T-cell (primary cell): ENCODE measurements around the gene STIM2. TPM values are rescaled to one million over a fixed set of nuclear protein-coding genes. Genes with fewer than 3 reads are reported as not detected.

Experiments used
- ATAC-seq, 4 experiments: fragments of 200-7000 bp in 3 of 4; fragments of 150-1000 bp in 1 of 4; cut with Tn5 transposase; replicated peaks in 1 of 4; 1 replicate in 3 of 4; 2 replicates in 1 of 4; pipeline ENCODE4 v1.10.0; 2021; ENCODE audit warnings: moderate library complexity in 3 of 4, mild to moderate bottlenecking in 2 of 4, moderate number of reproducible peaks in 1 of 4
- CTCF ChIA-PET, 2 donors: fragments of 300-600 bp; sonication (Branson Sonifier 250); formaldehyde crosslinking; loops; one replicate each; lab custom pipeline; 2022; ENCODE audit warnings: antibody characterized with exemption in 2 of 2; lab: Charles Lee
- POLR2A ChIA-PET, 2 donors: fragments of 300-600 bp; sonication (Branson Sonifier 250); formaldehyde crosslinking; loops; one replicate each; lab custom pipeline; 2022; ENCODE audit warnings: antibody characterized with exemption in 2 of 2; lab: Charles Lee
- DNase-seq, 35 experiments: peaks; one replicate each; pipeline versions ENCODE4 v3.0.0 to v3.0.0-alpha.2; 2013 to 2023
- H3K27ac ChIP-seq: one replicate; pipeline ENCODE4 v1.5.1; 2013; ENCODE audit warnings: low read length
- H3K27me3 ChIP-seq, 2 experiments: replicated peaks in 1 of 2; 1 replicate in 1 of 2; 2 replicates in 1 of 2; pipeline versions ENCODE4 v1.6.1 to v1.7.0; 2013; ENCODE audit warnings: low read length in 1 of 2, mixed read lengths in 1 of 2; ENCODE audit not compliant: control insufficient read depth in 2 of 2, insufficient read depth in 2 of 2; ENCODE audit errors: extremely low read depth in 1 of 2
- H3K36me3 ChIP-seq, 2 donors: 1 replicate in 1 of 2; 2 replicates in 1 of 2; pipeline versions ENCODE4 v1.6.1 to v1.7.0; 2013; ENCODE audit warnings: low read length in 1 of 2; ENCODE audit not compliant: control insufficient read depth in 2 of 2, insufficient read depth in 1 of 2; ENCODE audit errors: extremely low read depth in 1 of 2
- H3K4me1 ChIP-seq, 2 experiments: 1 replicate in 1 of 2; 2 replicates in 1 of 2; pipeline versions ENCODE4 v1.6.1 to v1.7.0; 2013; ENCODE audit warnings: low read length in 2 of 2, mixed read lengths in 1 of 2; ENCODE audit not compliant: insufficient read depth in 2 of 2, control insufficient read depth in 1 of 2; ENCODE audit errors: extremely low read depth in 1 of 2
- H3K4me3 ChIP-seq, 2 donors: 1 replicate in 1 of 2; 2 replicates in 1 of 2; pipeline versions ENCODE4 v1.5.1 to v1.7.0; 2013; ENCODE audit warnings: mild to moderate bottlenecking in 2 of 2, low read length in 1 of 2, moderate library complexity in 1 of 2; ENCODE audit not compliant: control insufficient read depth in 1 of 2; ENCODE audit errors: extremely low read depth in 1 of 2
- H3K9me3 ChIP-seq: 2 replicates; pipeline ENCODE4 v1.7.0; 2013
- H3K27ac Mint-ChIP-seq, 2 donors: one replicate each; pipeline ENCODE4 v1.8.0; 2020 to 2021; ENCODE audit warnings: mild to moderate bottlenecking in 2 of 2, mixed read lengths in 2 of 2
- H3K27me3 Mint-ChIP-seq, 2 donors: one replicate each; pipeline ENCODE4 v1.8.0; 2021 to 2022; ENCODE audit warnings: mixed read lengths in 2 of 2
- H3K36me3 Mint-ChIP-seq: one replicate; pipeline ENCODE4 v1.8.0; 2021; ENCODE audit warnings: mixed read lengths
- H3K4me1 Mint-ChIP-seq, 3 donors: one replicate each; pipeline ENCODE4 v1.8.0; 2020 to 2022; ENCODE audit warnings: mixed read lengths in 3 of 3, mild to moderate bottlenecking in 1 of 3
- H3K4me3 Mint-ChIP-seq, 3 donors: one replicate each; pipeline ENCODE4 v1.8.0; 2020 to 2022; ENCODE audit warnings: mild to moderate bottlenecking in 3 of 3, mixed read lengths in 3 of 3, moderate library complexity in 3 of 3
- H3K9me3 Mint-ChIP-seq, 3 donors: one replicate each; pipeline ENCODE4 v1.8.0; 2020 to 2022; ENCODE audit warnings: mixed read lengths in 3 of 3
- WGBS: methylation state at CpG from one replicate; pipeline ENCODE4 v1.1.5; 2013; ENCODE audit warnings: missing lambda C conversion rate; ENCODE audit not compliant: insufficient coverage; 5-methylcytosine and 5-hydroxymethylcytosine counted together
- total RNA-seq, 35 experiments: library from RNA in 6 of 35; stranded (reverse) in 6 of 35; fragments of 120-200 nt in 1 of 35; gene quantifications; one replicate each; pipeline versions ENCODE4 v1.2.1 to v1.2.4 and lab custom pipeline; 2013 to 2026

The STIM2 gene
- total RNA-seq, 5 donors from 2014 or later (not counting 1 experiment from before 2014, with no cell fraction given), result 67.9 to 98.7 (median 75.2) TPM

DNA sequence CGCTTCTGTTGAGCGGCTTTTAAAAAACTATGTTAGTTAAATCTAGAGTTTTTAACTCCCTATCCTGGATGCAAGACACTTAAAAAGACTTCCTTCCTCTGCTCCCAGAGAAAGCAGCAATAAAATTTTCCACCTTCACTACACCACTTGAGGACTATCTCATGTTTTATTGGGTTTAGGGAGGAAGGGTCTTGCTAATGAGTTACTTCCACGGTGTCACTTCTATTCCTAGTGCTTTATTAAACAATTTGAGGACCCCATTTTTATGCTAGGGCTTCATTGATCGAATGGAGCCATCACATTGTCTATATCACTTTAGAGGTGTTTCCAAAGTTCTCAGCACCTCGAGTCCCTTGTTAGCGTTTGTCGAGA is 3.7 kb upstream of the STIM2 start:
- POLR2A ChIA-PET, result interaction anchor here in 1 of 2 donors (2.2 kb wide), 1 partner anchor 29 kb away, joined by 26 read pairs; no protein-coding TSS in a partner anchor
- Histone ChIP-seq H3K4me1 (peaks cover 24 to 32% of the 10 kb centered on the region in 2 experiments), H3K4me3 (peak overlapping the region; percentile 73 to 88), H3K27me3 (no peaks in the 10 kb centered on the region), H3K36me3 (no peaks in the 10 kb centered on the region), H3K27ac (peak overlapping the region; percentile 97), H3K9me3 (no peaks in the 10 kb centered on the region)
- no peak for ATAC-seq
- Mint-ChIP-seq H3K4me3 (peak overlapping the region; percentile 94 to 100 (median 98)), H3K9me3 (no peaks in the 10 kb centered on the region), H3K27me3 (no peaks in the 10 kb centered on the region), H3K4me1 (peaks cover 28 to 44% (median 38%) of the 10 kb centered on the region in 3 donors), H3K27ac (peak overlapping the region; percentile 87 to 99), H3K36me3 (no peaks in the 10 kb centered on the region)
- 0% methylated on average over 3 of the region's 7 CpGs for WGBS
- CTCF ChIA-PET, result interaction anchor here in 1 of 2 donors (0.9 to 1.5 kb wide), 4 partner anchors 17 to 273 kb away, joined by 3 to 6 read pairs (median 4); partner anchors contain the start of gene TBC1D19
- no peak for DNase-seq

- 0% methylated on average over 57 of the region's 65 CpGs for WGBS
- no peaks in the 10 kb centered on the region for H3K27me3 Mint-ChIP-seq
- ChIA-PET CTCF (interaction anchor here (0.7 to 1.5 kb wide), 7 partner anchors 16 to 274 kb away, joined by 3 to 12 read pairs (median 4); partner anchors contain the start of gene TBC1D19 (in 1 of the 2)), POLR2A (interaction anchor here (1.2 to 2.2 kb wide), 2 partner anchors 22 to 28 kb away, joined by 3 to 26 read pairs; no protein-coding TSS in a partner anchor)
- H3K9me3 ChIP-seq, result no peaks in the 10 kb centered on the region
- no peaks in the 10 kb centered on the region for H3K27me3 ChIP-seq
- peak overlapping the region; percentile 97 for H3K27ac ChIP-seq
- H3K36me3 ChIP-seq, result no peaks in the 10 kb centered on the region
- no peaks in the 10 kb centered on the region for H3K9me3 Mint-ChIP-seq
- peak; percentile 85 to 98 (median 93) for DNase-seq
- peak overlapping the region; percentile 97 to 99 for H3K27ac Mint-ChIP-seq
- peak overlapping the region; percentile 73 to 96 for H3K4me3 ChIP-seq
- peaks cover 27 to 32% of the 10 kb centered on the region in 2 experiments for H3K4me1 ChIP-seq
- H3K36me3 Mint-ChIP-seq, result no peaks in the 10 kb centered on the region
- H3K4me3 Mint-ChIP-seq, result peak overlapping the region; percentile 94 to 100 (median 98)
- ATAC-seq, result peak; percentile 66 to 68 (median 68)
- peaks cover 29 to 50% (median 40%) of the 10 kb centered on the region in 3 donors for H3K4me1 Mint-ChIP-seq
These were observed 3.2 kb upstream of the STIM2 start for GRCh38 chr4:26857278-26858034.

DNA sequence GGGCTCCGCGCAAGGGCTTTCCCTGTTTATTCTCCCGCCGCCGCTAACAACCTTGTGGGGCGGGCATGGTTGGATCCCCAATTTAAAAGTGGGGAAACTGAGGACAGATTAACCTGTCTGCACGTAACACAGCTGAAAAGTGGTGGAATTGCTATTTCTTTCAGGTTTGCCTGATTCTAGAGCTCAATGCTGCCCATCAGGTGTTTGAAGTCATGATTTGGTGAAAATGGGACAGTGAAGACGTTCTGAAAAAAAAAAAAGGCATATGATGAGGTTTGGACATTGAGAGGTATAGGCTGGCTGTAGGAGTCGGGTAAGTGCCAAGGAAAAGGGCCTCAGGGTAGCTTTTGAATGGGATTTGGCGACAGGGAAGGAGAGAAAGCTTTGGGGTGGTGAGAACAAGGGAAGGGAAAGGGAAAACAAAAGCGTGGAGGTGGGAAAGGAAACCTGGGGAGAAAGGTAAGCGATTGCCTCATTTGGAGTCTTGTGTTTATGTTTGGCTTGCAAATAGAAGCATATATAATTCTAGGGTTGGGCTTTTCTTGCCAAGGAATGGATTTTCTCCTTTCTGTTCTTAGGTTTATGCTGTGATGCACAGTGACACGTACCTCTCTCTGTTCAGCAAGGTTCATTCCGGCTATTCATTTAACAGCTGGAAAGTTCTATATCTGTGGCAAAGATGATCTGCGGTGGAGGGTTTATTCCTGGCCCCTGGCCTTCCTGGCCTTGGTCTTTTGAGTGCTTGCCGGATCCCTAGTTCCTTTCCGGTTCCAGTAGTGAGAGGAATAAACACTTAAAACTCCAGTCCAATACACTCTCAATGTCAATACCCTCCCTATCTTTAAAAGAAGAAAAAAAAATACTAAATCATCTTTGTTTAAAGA is 2.4 kb upstream of the STIM2 start:
- Mint-ChIP-seq H3K4me3 (peak overlapping the region; percentile 94 to 100 (median 98)), H3K27ac (peak overlapping the region; percentile 97 to 99), H3K9me3 (no peaks in the 10 kb centered on the region), H3K36me3 (no peaks in the 10 kb centered on the region), H3K4me1 (peaks cover 35 to 56% (median 45%) of the 10 kb centered on the region in 3 donors), H3K27me3 (no peaks in the 10 kb centered on the region)
- ChIA-PET POLR2A (interaction anchor here (0.6 to 2.2 kb wide), 4 partner anchors 18 to 943 kb away, joined by 3 to 26 read pairs (median 4); no protein-coding TSS in a partner anchor), CTCF (interaction anchor here (0.6 to 1.8 kb wide), 10 partner anchors 15 to 539 kb away, joined by 3 to 20 read pairs (median 4); partner anchors contain the start of gene TBC1D19 (in 1 of the 2))
- no peaks in the 10 kb centered on the region for H3K9me3 ChIP-seq
- no peaks in the 10 kb centered on the region for H3K36me3 ChIP-seq
- peak overlapping the region; percentile 77 for H3K27ac ChIP-seq
- H3K4me3 ChIP-seq, result peak overlapping the region; percentile 66 to 96
- DNase-seq (no peak), ATAC-seq (no peak)
- no peaks in the 10 kb centered on the region for H3K27me3 ChIP-seq
- WGBS, result under 1% methylated on average over 12 of the region's 17 CpGs
- H3K4me1 ChIP-seq, result peaks cover 31 to 32% of the 10 kb centered on the region in 2 experiments

- no peak for DNase-seq
- no peaks in the 10 kb centered on the region for H3K27me3 ChIP-seq
These were observed 1.7 kb upstream of the STIM2 start for GRCh38 chr4:26858947-26859401.

GRCh38 chr4:26859762-26860156 is 882 bp upstream of the STIM2 start:
- POLR2A ChIA-PET, result interaction anchor here in 1 of 2 donors (3.9 to 4.0 kb wide), 2 partner anchors 13 to 26 kb away, joined by 60 to 127 read pairs; no protein-coding TSS in a partner anchor
- Histone ChIP-seq H3K36me3 (no peaks in the 10 kb centered on the region), H3K27ac (peak overlapping the region; percentile 73), H3K9me3 (no peaks in the 10 kb centered on the region), H3K4me3 (peak overlapping the region; percentile 84 to 94), H3K27me3 (no peaks in the 10 kb centered on the region), H3K4me1 (peaks cover 32 to 40% of the 10 kb centered on the region in 2 experiments)
- CTCF ChIA-PET, result interaction anchor here (1.1 to 3.3 kb wide), 4 partner anchors 14 to 150 kb away, joined by 4 to 32 read pairs (median 12); no protein-coding TSS in a partner anchor
- no peak for DNase-seq
- Mint-ChIP-seq H3K9me3 (no peaks in the 10 kb centered on the region), H3K36me3 (no peaks in the 10 kb centered on the region), H3K4me1 (peaks cover 48 to 71% (median 58%) of the 10 kb centered on the region in 3 donors), H3K27ac (peak overlapping the region; percentile 97 to 99), H3K27me3 (no peaks in the 10 kb centered on the region), H3K4me3 (peak overlapping the region; percentile 94 to 100 (median 98))
- no peak for ATAC-seq
- 54% methylated on average over 3 of the region's 5 CpGs for WGBS

More at GRCh38 chr4:26858947-26859401, 1.7 kb upstream of the STIM2 start:
- H3K4me1 ChIP-seq, result peaks cover 32 to 36% of the 10 kb centered on the region in 2 experiments
- H3K9me3 Mint-ChIP-seq, result no peaks in the 10 kb centered on the region
- no peaks in the 10 kb centered on the region for H3K9me3 ChIP-seq
- H3K4me1 Mint-ChIP-seq, result peaks cover 42 to 63% (median 52%) of the 10 kb centered on the region in 3 donors
- no peaks in the 10 kb centered on the region for H3K36me3 Mint-ChIP-seq
- H3K27ac Mint-ChIP-seq, result peak overlapping the region; percentile 97 to 99
- no peaks in the 10 kb centered on the region for H3K36me3 ChIP-seq
- peak overlapping the region; percentile 94 to 100 (median 98) for H3K4me3 Mint-ChIP-seq
- no peak overlapping the region for H3K4me3 ChIP-seq
- CTCF ChIA-PET, result interaction anchor here (0.6 to 1.8 kb wide), 3 partner anchors 27 to 540 kb away, joined by 3 to 20 read pairs (median 3); no protein-coding TSS in a partner anchor
- H3K27me3 Mint-ChIP-seq, result no peaks in the 10 kb centered on the region
- no peak for ATAC-seq
- no CpG with 5 or more reads among the region's 3 CpGs for WGBS
- H3K27ac ChIP-seq, result no peak overlapping the region
- POLR2A ChIA-PET, result interaction anchor here (0.6 to 4.0 kb wide), 2 partner anchors 14 to 18 kb away, joined by 3 to 60 read pairs; no protein-coding TSS in a partner anchor
